Stimulated activated CD8-positive, alpha-beta memory T cell treated with anti-CD3 and anti-CD28 coated beads, Interleukin-12 subunit alpha, Interleukin-12 subunit beta, amount 100 ng/mL, for 24 hours (primary cell): Measurements from ENCODE around the gene LRIG1.
"Not testable (repeated sequence)": the region's sequence is repeated elsewhere in the genome, so short reads cannot be mapped to it uniquely, and the experiment has no call there.

Source experiments
- DNase-seq: peaks from one replicate; pipeline ENCODE4 v3.0.0-alpha.2; 2020; ENCODE audit errors: extremely low read depth

LRIG1 gene

GRCh38 chr3:66442254-66443117 lies 58.3 kb downstream of the LRIG1 start:
- DNase-seq: no peak

GRCh38 chr3:66441692-66442091 lies 59.1 kb downstream of the LRIG1 start:
- no peak for DNase-seq

- no peak for DNase-seq
Observed at GRCh38 chr3:66441129-66441528, 59.7 kb downstream of the LRIG1 start.

- no peak for DNase-seq
Observed at GRCh38 chr3:66439666-66440344, 61.0 kb downstream of the LRIG1 start.

GRCh38 chr3:66438046-66438445 lies 62.8 kb downstream of the LRIG1 start:
- DNase-seq: no peak

- DNase-seq: no peak
Observed at GRCh38 chr3:66437341-66437929, 63.4 kb downstream of the LRIG1 start.

GRCh38 chr3:66435989-66436388 lies 64.8 kb downstream of the LRIG1 start:
- no peak for DNase-seq

- no peak for DNase-seq
Observed at GRCh38 chr3:66434726-66435125, 66.1 kb downstream of the LRIG1 start.

- no peak for DNase-seq
Observed at GRCh38 chr3:66433522-66433782, 67.4 kb downstream of the LRIG1 start.

- DNase-seq: no peak
Observed at GRCh38 chr3:66432767-66433521, 67.9 kb downstream of the LRIG1 start.

GRCh38 chr3:66432041-66432766 lies 68.6 kb downstream of the LRIG1 start:
- DNase-seq: no peak

GRCh38 chr3:66431494-66431893 lies 69.3 kb downstream of the LRIG1 start:
- no peak for DNase-seq

- no peak for DNase-seq
Observed at GRCh38 chr3:66430876-66431275, 69.9 kb downstream of the LRIG1 start.

- no peak for DNase-seq
Observed at GRCh38 chr3:66428733-66429132, 72.1 kb downstream of the LRIG1 start.

- no peak for DNase-seq
Observed at GRCh38 chr3:66427951-66428474, 72.8 kb downstream of the LRIG1 start.

GRCh38 chr3:66427352-66427751 lies 73.5 kb downstream of the LRIG1 start:
- DNase-seq: no peak

GRCh38 chr3:66426135-66426534 lies 74.7 kb downstream of the LRIG1 start:
- no peak for DNase-seq

- no peak for DNase-seq
Observed at GRCh38 chr3:66425576-66426114, 75.2 kb downstream of the LRIG1 start.

GRCh38 chr3:66425032-66425431 lies 75.8 kb downstream of the LRIG1 start:
- DNase-seq: no peak

GRCh38 chr3:66423791-66424190 lies 77.0 kb downstream of the LRIG1 start:
- no peak for DNase-seq

GRCh38 chr3:66421893-66422292 lies 78.9 kb downstream of the LRIG1 start:
- DNase-seq: not testable (repeated sequence)
